HTR-8/SVneo (cell line): Measurements from ENCODE around the gene PXDC1.
A peak's percentile ranks its signal among the peaks of the same experiment; 100 is the strongest.

ENCODE experiments used
- DNase-seq: peaks from one replicate; pipeline ENCODE4 v3.0.0; 2011; ENCODE audit warnings: low spot score, mixed read lengths; ENCODE audit not compliant: insufficient read length
- FAIRE-seq: peaks from 2 replicates; lab custom pipeline; 2011; peaks lifted over from hg19 to GRCh38; lab: Jason Lieb, UNC

The PXDC1 gene

GRCh38 chr6:3751077-3751729, at the start of gene PXDC1:
PXDC1 (minus strand) TSS chr6:3751713; CDS start chr6:3751531, 182 bp downstream.
- DNase-seq: no peak
- peak; percentile 71 for FAIRE-seq

GRCh38 chr6:3800850-3801591, 49.5 kb upstream of the PXDC1 start:
- no peak for DNase-seq
- no peak for FAIRE-seq

GRCh38 chr6:3799719-3800118, 48.2 kb upstream of the PXDC1 start:
- no peak for DNase-seq
- FAIRE-seq: no peak

- FAIRE-seq: no peak
- DNase-seq: no peak
Measured at GRCh38 chr6:3798055-3798919, 46.8 kb upstream of the PXDC1 start.

GRCh38 chr6:3797231-3798054, 45.9 kb upstream of the PXDC1 start:
- peak; percentile 51 for FAIRE-seq

GRCh38 chr6:3796719-3797041, 45.2 kb upstream of the PXDC1 start:
- DNase-seq: no peak
- FAIRE-seq: no peak

More at GRCh38 chr6:3797231-3798054, 45.9 kb upstream of the PXDC1 start:
- DNase-seq: peak; percentile 81

GRCh38 chr6:3795836-3796718, 44.6 kb upstream of the PXDC1 start:
- no peak for DNase-seq
- FAIRE-seq: no peak

- FAIRE-seq (no peak), DNase-seq (no peak)
Measured at GRCh38 chr6:3794092-3794491, 42.6 kb upstream of the PXDC1 start.

GRCh38 chr6:3793545-3793944, 42.0 kb upstream of the PXDC1 start:
- DNase-seq (no peak), FAIRE-seq (no peak)

- FAIRE-seq: no peak
- no peak for DNase-seq
Measured at GRCh38 chr6:3791526-3792203, 40.2 kb upstream of the PXDC1 start.

- DNase-seq (no peak), FAIRE-seq (no peak)
Measured at GRCh38 chr6:3789896-3790558, 38.5 kb upstream of the PXDC1 start.

- FAIRE-seq: no peak
- DNase-seq: peak; percentile 43
Measured at GRCh38 chr6:3789018-3789895, 37.7 kb upstream of the PXDC1 start.

GRCh38 chr6:3788408-3789017, 37.0 kb upstream of the PXDC1 start:
- DNase-seq: no peak
- no peak for FAIRE-seq

GRCh38 chr6:3786141-3786540, 34.6 kb upstream of the PXDC1 start:
- no peak for FAIRE-seq
- DNase-seq: no peak

GRCh38 chr6:3785745-3786098, 34.2 kb upstream of the PXDC1 start:
- DNase-seq: no peak

GRCh38 chr6:3784885-3785744, 33.6 kb upstream of the PXDC1 start:
- DNase-seq: no peak
- FAIRE-seq: no peak

More at GRCh38 chr6:3785745-3786098, 34.2 kb upstream of the PXDC1 start:
- FAIRE-seq: no peak
